Naive thymus-derived CD4-positive, alpha-beta T cell (primary cell): Measurements from ENCODE around the gene GATAD1. TPM values are rescaled to one million over a fixed set of nuclear protein-coding genes. Genes with fewer than 3 reads are reported as not detected.
"Not testable (repeated sequence)": the region's sequence is repeated elsewhere in the genome, so short reads cannot be mapped to it uniquely, and the experiment has no call there.

ENCODE experiments used
- ATAC-seq: fragments of 150-1000 bp; cut with Tn5 transposase; 2 replicates; pipeline ENCODE4 v1.10.0; 2021; ENCODE audit warnings: mild to moderate bottlenecking, moderate library complexity
- CTCF ChIA-PET: fragments of 350-600 bp; sonication (Branson Sonifier 250); formaldehyde crosslinking; loops from one replicate; lab custom pipeline; 2021; ENCODE audit warnings: antibody characterized with exemption; lab: Charles Lee
- POLR2A ChIA-PET: fragments of 350-600 bp; sonication (Branson Sonifier 250); formaldehyde crosslinking; loops from one replicate; lab custom pipeline; 2021; ENCODE audit warnings: antibody characterized with exemption, inconsistent platforms; lab: Charles Lee
- DNase-seq, 9 donors: peaks; one replicate each; pipeline versions ENCODE4 v3.0.0 to v3.0.0-alpha.2; 2020 to 2022; ENCODE audit warnings: mixed read lengths in 1 of 9
- H3K27ac ChIP-seq: one replicate; pipeline ENCODE4 v1.7.0; 2013; ENCODE audit warnings: mild to moderate bottlenecking, low read depth, low read length, moderate library complexity
- H3K27me3 ChIP-seq, 2 donors: one replicate each; pipeline ENCODE4 v1.7.0; 2013; ENCODE audit warnings: low read length in 2 of 2, mild to moderate bottlenecking in 2 of 2, moderate library complexity in 2 of 2; ENCODE audit not compliant: control insufficient read depth in 2 of 2, insufficient read depth in 2 of 2
- H3K36me3 ChIP-seq, 3 experiments: 1 replicate in 2 of 3; 2 replicates in 1 of 3; pipeline ENCODE4 v1.7.0; 2013; ENCODE audit warnings: low read length in 3 of 3, mild to moderate bottlenecking in 3 of 3, moderate library complexity in 1 of 3; ENCODE audit not compliant: insufficient read depth in 3 of 3, control insufficient read depth in 2 of 3
- H3K4me1 ChIP-seq, 2 donors: one replicate each; pipeline ENCODE4 v1.7.0; 2013; ENCODE audit warnings: low read length in 2 of 2, mild to moderate bottlenecking in 2 of 2, moderate library complexity in 1 of 2; ENCODE audit not compliant: control insufficient read depth in 2 of 2, insufficient read depth in 2 of 2
- H3K4me3 ChIP-seq: 2 replicates; pipeline ENCODE4 v1.7.0; 2013; ENCODE audit warnings: mild to moderate bottlenecking, low read length
- H3K9me3 ChIP-seq, 3 experiments: 1 replicate in 2 of 3; 2 replicates in 1 of 3; pipeline ENCODE4 v1.7.0; 2013; ENCODE audit warnings: low read length in 3 of 3; ENCODE audit not compliant: control insufficient read depth in 2 of 3
- H3K27ac Mint-ChIP-seq, 9 donors: one replicate each; pipeline ENCODE4 v1.8.0; 2020 to 2022; ENCODE audit warnings: mixed read lengths in 9 of 9, mild to moderate bottlenecking in 8 of 9, moderate library complexity in 5 of 9, inconsistent platforms in 2 of 9
- H3K27me3 Mint-ChIP-seq, 5 donors: one replicate each; pipeline ENCODE4 v1.8.0; 2021 to 2022; ENCODE audit warnings: mixed read lengths in 5 of 5, mild to moderate bottlenecking in 1 of 5
- H3K36me3 Mint-ChIP-seq, 5 donors: one replicate each; pipeline ENCODE4 v1.8.0; 2020 to 2022; ENCODE audit warnings: mixed read lengths in 5 of 5, mild to moderate bottlenecking in 3 of 5, inconsistent platforms in 1 of 5
- H3K4me1 Mint-ChIP-seq, 7 donors: one replicate each; pipeline ENCODE4 v1.8.0; 2020 to 2022; ENCODE audit warnings: mixed read lengths in 7 of 7, mild to moderate bottlenecking in 3 of 7, inconsistent platforms in 1 of 7
- H3K4me3 Mint-ChIP-seq, 10 donors: one replicate each; pipeline ENCODE4 v1.8.0; 2020 to 2022; ENCODE audit warnings: mild to moderate bottlenecking in 10 of 10, mixed read lengths in 10 of 10, moderate library complexity in 6 of 10, inconsistent platforms in 2 of 10
- H3K9me3 Mint-ChIP-seq, 11 donors: one replicate each; pipeline ENCODE4 v1.8.0; 2020 to 2022; ENCODE audit warnings: mixed read lengths in 11 of 11, mild to moderate bottlenecking in 4 of 11, inconsistent platforms in 1 of 11, moderate library complexity in 1 of 11
- intact Hi-C, 2 donors: fragments of 100-400 bp; cut with micrococcal nuclease; formaldehyde crosslinking; loops; one replicate each; pipeline ENCODE4 v1.15.1; 2023
- polyA plus RNA-seq, 2 donors: library from polyadenylated mRNA; unstranded; fragments of 300-500 nt; fragmentation: Illumina TruSeq; gene quantifications; one replicate each; pipeline ENCODE4 v1.2.3, GENCODE V29; 2021
- total RNA-seq, 6 experiments: library from RNA in 5 of 6; stranded (reverse) in 5 of 6; gene quantifications; 1 replicate in 5 of 6; 2 replicates in 1 of 6; pipeline ENCODE4 v1.2.3 and lab custom pipeline; 2021 to 2026

The GATAD1 gene
- total and polyA plus RNA-seq, 7 experiments from 2014 or later = 5.3 to 34.7 (median 22.3) TPM

DNA sequence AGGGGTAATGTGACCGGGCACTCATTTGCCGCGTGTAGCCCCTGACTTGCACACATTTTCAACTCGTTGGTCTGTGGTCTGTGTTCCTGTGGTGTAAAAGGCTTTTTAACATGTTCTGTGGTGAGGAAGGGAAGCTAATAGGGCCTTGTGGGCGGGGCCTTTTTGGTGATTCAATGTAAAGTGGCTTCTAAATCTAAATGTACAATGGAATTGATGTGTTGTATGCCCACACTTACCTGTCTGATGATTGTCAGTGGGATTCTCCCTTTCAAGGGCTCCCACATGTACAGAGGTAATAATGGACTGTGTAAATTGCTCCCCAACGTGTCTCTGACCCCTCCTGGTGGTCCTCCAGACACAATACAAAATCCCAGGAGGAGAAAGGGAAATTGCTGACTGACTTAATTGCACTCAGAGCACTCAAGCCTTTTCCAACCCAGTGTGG lies 43.1 kb upstream of the GATAD1 start:
- intact Hi-C loops = no loop called here
- H3K4me3 Mint-ChIP-seq = peak overlapping the region in 1 of 10 donors; percentile 26
- peaks cover 9 to 24% (median 19%) of the 10 kb centered on the region in 7 donors for H3K4me1 Mint-ChIP-seq
- peaks cover 0 to 7% (median 0%) of the 10 kb centered on the region in 11 donors for H3K9me3 Mint-ChIP-seq
- H3K27me3 Mint-ChIP-seq = peaks cover 0 to 5% (median 0%) of the 10 kb centered on the region in 5 donors
- ChIA-PET POLR2A (no interaction called here), CTCF (no interaction called here)
- peak overlapping the region in 4 of 9 donors; percentile 5 to 56 (median 27) for H3K27ac Mint-ChIP-seq
- Histone ChIP-seq H3K27ac (no peak overlapping the region), H3K4me1 (peaks cover 6 to 12% of the 10 kb centered on the region in 2 donors), H3K9me3 (no peaks in the 10 kb centered on the region), H3K36me3 (peaks cover 0 to 4% (median 0%) of the 10 kb centered on the region in 3 experiments), H3K4me3 (no peak overlapping the region), H3K27me3 (no peaks in the 10 kb centered on the region)
- H3K36me3 Mint-ChIP-seq = peaks cover 0 to 7% (median 3%) of the 10 kb centered on the region in 5 donors
- peak; percentile 56 for ATAC-seq
- peak in 3 of 9 donors; percentile 5 to 42 (median 16) for DNase-seq

DNA sequence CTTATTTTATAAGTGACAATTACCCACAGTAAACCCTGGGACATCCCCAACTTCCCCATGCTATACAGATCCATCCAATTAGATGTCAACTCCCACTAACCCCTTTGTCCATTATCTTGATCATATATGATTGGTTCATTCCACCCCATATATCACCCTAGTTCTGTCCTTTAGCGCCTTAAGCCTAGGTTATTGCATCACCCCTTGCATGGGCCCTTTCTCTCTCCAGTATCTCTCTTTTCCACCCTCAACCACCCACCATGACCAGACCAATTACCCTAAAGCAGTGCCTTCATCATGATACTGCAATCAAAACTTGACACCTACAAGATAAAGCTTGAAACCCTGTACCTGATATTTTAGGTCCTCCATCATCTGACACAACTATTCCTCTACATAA lies 37.9 kb upstream of the GATAD1 start:
- Mint-ChIP-seq H3K9me3 (peaks cover 0 to 7% (median 0%) of the 10 kb centered on the region in 11 donors), H3K4me3 (no peak overlapping the region), H3K27ac (no peak overlapping the region), H3K4me1 (peaks cover under 1 to 8% (median 1%) of the 10 kb centered on the region in 7 donors), H3K27me3 (peaks cover 9 to 25% (median 15%) of the 10 kb centered on the region in 5 donors), H3K36me3 (peaks cover 0 to 3% (median 0%) of the 10 kb centered on the region in 5 donors)
- no peak for ATAC-seq
- H3K36me3 ChIP-seq = no peaks in the 10 kb centered on the region
- no peaks in the 10 kb centered on the region for H3K27me3 ChIP-seq
- peaks cover 0 to 4% of the 10 kb centered on the region in 2 donors for H3K4me1 ChIP-seq
- no peaks in the 10 kb centered on the region for H3K9me3 ChIP-seq
- H3K27ac ChIP-seq = no peak overlapping the region
- CTCF ChIA-PET = no interaction called here
- no peak overlapping the region for H3K4me3 ChIP-seq
- POLR2A ChIA-PET = no interaction called here
- intact Hi-C loops = no loop called here
- DNase-seq = no peak

DNA sequence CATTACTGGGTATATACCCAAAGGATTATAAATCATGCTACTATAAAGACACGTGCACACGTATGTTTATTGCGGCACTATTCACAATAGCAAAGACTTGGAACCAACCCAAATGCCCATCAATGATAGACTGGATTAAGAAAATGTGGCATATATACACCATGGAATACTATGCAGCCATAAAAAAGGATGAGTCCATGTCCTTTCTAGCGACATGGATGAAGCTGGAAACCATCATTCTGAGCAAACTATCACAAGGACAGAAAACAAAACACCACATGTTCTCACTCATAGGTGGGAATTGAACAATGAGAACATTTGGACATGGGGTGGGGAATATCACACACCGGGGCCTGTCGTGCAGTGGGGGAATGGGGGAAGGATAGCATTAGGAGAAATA lies 37.1 kb upstream of the GATAD1 start:
- H3K9me3 ChIP-seq, DNase-seq, H3K4me3 Mint-ChIP-seq, ATAC-seq, POLR2A ChIA-PET, H3K9me3 Mint-ChIP-seq, H3K4me1 ChIP-seq, H3K4me3 ChIP-seq, H3K36me3 Mint-ChIP-seq, H3K36me3 ChIP-seq, H3K4me1 Mint-ChIP-seq, CTCF ChIA-PET, intact Hi-C loops, H3K27me3 ChIP-seq, H3K27ac Mint-ChIP-seq, H3K27ac ChIP-seq: not testable (repeated sequence)
- H3K27me3 Mint-ChIP-seq = peaks cover 9 to 25% (median 15%) of the 10 kb centered on the region in 5 donors

DNA sequence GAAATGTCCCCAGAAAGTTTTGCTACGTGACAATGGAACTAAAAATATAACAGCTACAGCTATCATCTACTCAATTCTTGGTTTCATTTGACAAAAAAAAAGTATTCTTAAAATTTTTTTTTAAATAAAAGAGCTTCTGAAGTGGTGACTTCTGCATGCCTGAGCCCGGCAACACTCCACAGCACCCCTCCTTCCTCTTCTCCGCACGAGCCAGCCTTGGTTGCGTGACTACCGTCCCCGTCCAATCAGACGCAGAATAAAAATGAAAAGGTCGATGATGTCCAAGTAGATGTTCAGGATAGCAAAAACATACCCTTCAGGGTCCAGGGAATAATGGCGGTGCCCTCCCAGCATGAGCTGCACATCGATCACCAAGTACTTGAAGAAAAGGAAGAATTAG lies 34.5 kb upstream of the GATAD1 start:
- H3K27ac ChIP-seq = no peak overlapping the region
- Mint-ChIP-seq H3K36me3 (no peaks in the 10 kb centered on the region), H3K4me1 (no peaks in the 10 kb centered on the region), H3K27ac (no peak overlapping the region), H3K27me3 (peaks cover 9 to 27% (median 15%) of the 10 kb centered on the region in 5 donors), H3K4me3 (no peak overlapping the region), H3K9me3 (peaks cover 0 to 7% (median 0%) of the 10 kb centered on the region in 11 donors)
- ChIA-PET POLR2A (interaction anchor here (1.1 kb wide), 1 partner anchor 11 kb away, joined by 4 read pairs; no protein-coding TSS in a partner anchor), CTCF (interaction anchor here (0.8 kb wide), 1 partner anchor 45 kb away, joined by 3 read pairs; no protein-coding TSS in a partner anchor)
- no peaks in the 10 kb centered on the region for H3K9me3 ChIP-seq
- H3K4me1 ChIP-seq = no peaks in the 10 kb centered on the region
- ATAC-seq = no peak
- DNase-seq = no peak
- no peaks in the 10 kb centered on the region for H3K36me3 ChIP-seq
- intact Hi-C loops = no loop called here
- no peak overlapping the region for H3K4me3 ChIP-seq
- no peaks in the 10 kb centered on the region for H3K27me3 ChIP-seq

DNA sequence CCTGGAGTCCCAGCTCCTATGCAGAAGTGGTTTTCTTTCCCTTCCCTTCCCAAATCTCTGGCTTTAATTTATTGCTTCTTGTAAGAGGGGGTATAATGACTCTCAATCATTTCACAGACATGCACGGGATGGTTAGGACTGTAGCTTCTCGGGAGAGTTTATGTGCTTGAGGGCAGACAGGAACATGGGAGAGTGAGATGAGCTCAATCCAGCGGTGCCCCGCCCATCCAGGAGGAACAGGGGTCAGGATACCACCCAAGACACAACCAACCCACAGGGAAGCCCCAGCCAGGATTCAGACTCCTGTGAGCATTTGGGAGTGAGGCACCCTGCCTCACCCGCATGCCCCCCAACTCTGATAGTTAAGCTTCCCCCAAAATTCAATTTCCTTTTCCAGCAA lies 33.7 kb upstream of the GATAD1 start:
- POLR2A ChIA-PET = interaction anchor here (1.1 kb wide), 1 partner anchor 10 kb away, joined by 4 read pairs; no protein-coding TSS in a partner anchor
- no peak overlapping the region for H3K27ac ChIP-seq
- DNase-seq (no peak), ATAC-seq (no peak)
- H3K27me3 ChIP-seq = no peaks in the 10 kb centered on the region
- no peaks in the 10 kb centered on the region for H3K9me3 ChIP-seq
- no peaks in the 10 kb centered on the region for H3K36me3 ChIP-seq
- no peaks in the 10 kb centered on the region for H3K4me1 ChIP-seq
- Mint-ChIP-seq H3K27ac (no peak overlapping the region), H3K27me3 (peaks cover 9 to 27% (median 13%) of the 10 kb centered on the region in 5 donors), H3K36me3 (no peaks in the 10 kb centered on the region), H3K4me1 (no peaks in the 10 kb centered on the region), H3K9me3 (peaks cover 0 to 3% (median 0%) of the 10 kb centered on the region in 11 donors), H3K4me3 (no peak overlapping the region)
- intact Hi-C loops = no loop called here
- no peak overlapping the region for H3K4me3 ChIP-seq
- CTCF ChIA-PET = interaction anchor here (0.6 kb wide), 1 partner anchor 33 kb away, joined by 3 read pairs; the partner anchor contains the start of gene GATAD1

DNA sequence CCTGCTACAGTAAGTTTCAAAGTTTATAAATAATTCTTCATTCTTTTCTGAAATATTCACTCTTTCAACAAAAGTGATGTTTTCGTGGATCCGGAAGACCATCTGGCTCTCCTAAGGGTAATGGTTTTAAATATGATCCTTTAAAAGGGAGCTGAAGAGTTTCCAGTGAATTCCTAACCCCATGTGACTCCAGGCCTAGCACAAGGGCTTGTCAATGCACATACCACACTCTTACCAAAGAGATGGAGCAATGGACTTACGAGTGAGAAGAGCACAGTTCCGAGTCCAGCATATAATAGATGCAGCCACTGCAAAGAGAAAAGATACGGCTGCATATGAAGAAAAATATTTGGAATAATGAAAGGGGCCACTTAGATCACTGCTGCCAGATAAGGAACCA lies 32.1 kb upstream of the GATAD1 start:
- Histone ChIP-seq H3K4me3 (no peak overlapping the region), H3K9me3 (no peaks in the 10 kb centered on the region), H3K27ac (no peak overlapping the region), H3K36me3 (no peaks in the 10 kb centered on the region), H3K4me1 (no peaks in the 10 kb centered on the region), H3K27me3 (no peaks in the 10 kb centered on the region)
- intact Hi-C loops = no loop called here
- no peak for ATAC-seq
- CTCF ChIA-PET = interaction anchor here (1.1 kb wide), 1 partner anchor 9 kb away, joined by 3 read pairs; no protein-coding TSS in a partner anchor
- H3K4me1 Mint-ChIP-seq = no peaks in the 10 kb centered on the region
- POLR2A ChIA-PET = interaction anchor here (0.7 kb wide), 1 partner anchor 308 kb away, joined by 3 read pairs; no protein-coding TSS in a partner anchor
- DNase-seq = no peak
- H3K27ac Mint-ChIP-seq = no peak overlapping the region
- no peak overlapping the region for H3K4me3 Mint-ChIP-seq
- H3K27me3 Mint-ChIP-seq = peaks cover 5 to 27% (median 9%) of the 10 kb centered on the region in 5 donors
- H3K36me3 Mint-ChIP-seq = no peaks in the 10 kb centered on the region
- peaks cover 0 to 2% (median 0%) of the 10 kb centered on the region in 11 donors for H3K9me3 Mint-ChIP-seq

DNA sequence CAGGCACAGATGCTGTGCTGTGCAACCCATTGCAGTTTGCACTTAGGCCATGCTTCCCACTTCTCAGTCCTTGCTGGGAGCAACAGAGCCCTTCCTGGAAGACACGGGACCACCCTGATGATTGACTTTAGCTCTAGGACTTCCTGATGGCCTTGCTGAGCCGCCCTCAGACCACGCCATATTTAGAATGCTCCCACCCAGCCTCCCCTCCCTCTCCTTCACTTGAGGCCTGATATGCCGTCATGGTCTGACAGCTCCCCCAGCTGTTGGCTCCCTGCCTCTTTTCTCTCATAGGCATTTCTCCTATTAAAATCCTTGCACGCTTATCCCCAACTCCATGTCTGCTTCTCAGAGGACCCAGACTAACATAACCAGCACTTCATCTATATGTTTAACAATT lies 29.4 kb upstream of the GATAD1 start:
- Mint-ChIP-seq H3K27me3 (peaks cover under 1 to 24% (median 4%) of the 10 kb centered on the region in 5 donors), H3K36me3 (no peaks in the 10 kb centered on the region), H3K4me3 (no peak overlapping the region), H3K27ac (peak overlapping the region in 1 of 9 donors; percentile 7), H3K4me1 (peaks cover 0 to 2% (median 0%) of the 10 kb centered on the region in 7 donors), H3K9me3 (no peaks in the 10 kb centered on the region)
- Histone ChIP-seq H3K4me1 (no peaks in the 10 kb centered on the region), H3K36me3 (no peaks in the 10 kb centered on the region), H3K9me3 (no peaks in the 10 kb centered on the region), H3K27ac (no peak overlapping the region), H3K4me3 (no peak overlapping the region), H3K27me3 (no peaks in the 10 kb centered on the region)
- intact Hi-C loops = no loop called here
- ChIA-PET CTCF (no interaction called here), POLR2A (no interaction called here)
- ATAC-seq = no peak
- DNase-seq = no peak
